GM18867 (cell line): ENCODE data around the gene LRRC8A.

Experiments used
- ATAC-seq: cut with Tn5 transposase; IDR thresholded peaks from one replicate; pipeline ENCODE4 v1.9.1; 2021; ENCODE audit warnings: mild to moderate bottlenecking, moderate library complexity; ENCODE audit not compliant: unreplicated experiment

LRRC8A gene

GRCh38 chr9:128901379-128901778 is 19.4 kb downstream of the LRRC8A start:
- ATAC-seq = no peak

- ATAC-seq = peak; percentile 7
Measured at GRCh38 chr9:128901822-128902221, 19.9 kb downstream of the LRRC8A start.

- peak; percentile 82 for ATAC-seq
Measured at GRCh38 chr9:128902351-128903078, 20.6 kb downstream of the LRRC8A start.

- ATAC-seq = no peak
Measured at GRCh38 chr9:128903079-128903461, 21.1 kb downstream of the LRRC8A start.

- no peak for ATAC-seq
Measured at GRCh38 chr9:128903871-128904620, 22.1 kb downstream of the LRRC8A start.

- no peak for ATAC-seq
Measured at GRCh38 chr9:128905964-128906363, 24.0 kb downstream of the LRRC8A start.

- ATAC-seq = no peak
Measured at GRCh38 chr9:128906741-128907140, 24.8 kb downstream of the LRRC8A start.

GRCh38 chr9:128908372-128908771 is 26.4 kb downstream of the LRRC8A start:
- no peak for ATAC-seq

- no peak for ATAC-seq
Measured at GRCh38 chr9:128909859-128910258, 27.9 kb downstream of the LRRC8A start.

GRCh38 chr9:128910906-128911305 is 29.0 kb downstream of the LRRC8A start:
- no peak for ATAC-seq

GRCh38 chr9:128911529-128912035 is 29.6 kb downstream of the LRRC8A start:
- no peak for ATAC-seq

GRCh38 chr9:128912270-128912853 is 30.4 kb downstream of the LRRC8A start:
- ATAC-seq = no peak

GRCh38 chr9:128913048-128913900 is 31.3 kb downstream of the LRRC8A start:
- no peak for ATAC-seq

GRCh38 chr9:128913995-128914772 is 32.3 kb downstream of the LRRC8A start:
- ATAC-seq = no peak

GRCh38 chr9:128916204-128916603 is 34.3 kb downstream of the LRRC8A start:
- no peak for ATAC-seq

GRCh38 chr9:128916745-128917144 is 34.8 kb downstream of the LRRC8A start:
- no peak for ATAC-seq

- no peak for ATAC-seq
Measured at GRCh38 chr9:128917151-128917849, 35.4 kb downstream of the LRRC8A start.

- no peak for ATAC-seq
Measured at GRCh38 chr9:128918921-128919320, 37.0 kb downstream of the LRRC8A start.

- no peak for ATAC-seq
Measured at GRCh38 chr9:128919402-128920089, 37.6 kb downstream of the LRRC8A start.
